Adrenal gland (tissue), 12 donors: Measurements from ENCODE around the gene ZNF652. TPM values are rescaled to one million over a fixed set of nuclear protein-coding genes. Genes with fewer than 3 reads are reported as not detected.

ENCODE experiments used
- DNase-seq, 7 donors: peaks; one replicate each; pipeline ENCODE4 v3.0.0-alpha.2; 2019 to 2020
- H3K27ac ChIP-seq, 5 donors: fragments of 200-600 bp; sonication (generic) in 4 of 5; 1 replicate in 3 of 5; 2 replicates in 2 of 5; pipeline versions ENCODE4 v1.5.1 to v1.8.0; 2016 to 2020; ENCODE audit warnings: mild to moderate bottlenecking in 1 of 5
- H3K27me3 ChIP-seq: fragments of 200-600 bp; 2 replicates; pipeline ENCODE4 v1.8.0; 2021
- H3K36me3 ChIP-seq, 2 donors: fragments of 200-600 bp; replicated peaks in 1 of 2; 1 replicate in 1 of 2; 2 replicates in 1 of 2; pipeline versions ENCODE4 v1.5.1 to v1.8.0; 2018 to 2022
- H3K4me1 ChIP-seq, 2 donors: fragments of 200-600 bp; replicated peaks in 1 of 2; 1 replicate in 1 of 2; 2 replicates in 1 of 2; pipeline versions ENCODE4 v1.5.1 to v1.8.0; 2018 to 2021
- H3K4me3 ChIP-seq, 4 donors: fragments of 200-600 bp; sonication (generic) in 3 of 4; one replicate each; pipeline ENCODE4 v1.5.1; 2016 to 2018
- H3K9me3 ChIP-seq, 3 donors: fragments of 200-600 bp; sonication (generic) in 1 of 3; replicated peaks in 1 of 3; 1 replicate in 2 of 3; 2 replicates in 1 of 3; pipeline versions ENCODE4 v1.5.1 to v1.8.0; 2016 to 2021
- CTCF ChIP-seq, 6 experiments: fragments of 450-650 bp in 4 of 6; fragments of 200-600 bp in 2 of 6; sonication (generic) in 1 of 6; IDR thresholded peaks; 1 replicate in 5 of 6; 2 replicates in 1 of 6; pipeline versions ENCODE4 v1.5.1 to v1.8.0; 2016 to 2021; ENCODE audit warnings: antibody characterized with exemption in 6 of 6, mild to moderate bottlenecking in 2 of 6, moderate library complexity in 1 of 6
- POLR2A ChIP-seq, 2 donors: fragments of 450-650 bp; IDR thresholded peaks; one replicate each; pipeline ENCODE4 v1.6.1; 2017; ENCODE audit warnings: antibody characterized with exemption in 2 of 2, mild to moderate bottlenecking in 2 of 2, moderate library complexity in 1 of 2
- WGBS, 4 donors: extraction: QIAGEN DNeasy Blood & Tissue Kit in 2 of 4; methylation state at CpG; one replicate each; pipeline versions ENCODE4 v1.1.5 to v1.1.7; 2013 to 2017; 5-methylcytosine and 5-hydroxymethylcytosine counted together
- intact Hi-C, 2 donors: fragments of 100-400 bp; cut with DNase I; formaldehyde crosslinking; loops; one replicate each; pipeline versions ENCODE4 v1.14.1 to v1.15.0; 2022 to 2023
- polyA plus RNA-seq, 3 donors: library from polyadenylated mRNA; stranded (reverse); fragments of 200-250 nt in 2 of 3; fragments of 350-450 nt in 1 of 3; fragmentation: Illumina TruSeq in 1 of 3; extraction: RNeasy Lipid Tissue Mini Kit (QIAGEN cat#74804) in 1 of 3; gene quantifications; one replicate each; pipeline ENCODE4 v1.2.3, GENCODE V29; 2013 to 2014
- total RNA-seq, 9 donors: library from RNA; depleted of rRNA in 4 of 9; stranded (reverse); fragments of >200 nt in 4 of 9; fragments of 120-200 nt in 1 of 9; fragmentation: NEBNext Ultra II Directional in 1 of 9; extraction: Animal tissue kit (Norgen Biotek cat#: 25700) in 1 of 9; gene quantifications; one replicate each; pipeline versions ENCODE4 v1.1.0 to v1.2.4, GENCODE V29; 2013 to 2023
- donor health status: healthy with polysubstance abuse.
- donor health status: Bipolar disorder and iron deficiency.
- donor health status: DM: yes; HTN: yes; CAD: no.
- donor health status: DM: no; HTN: no; CAD: no.
- donor health status: DM: no; HTN: no; CAD: no.
- donor health status: DM: yes; HTN: yes; CAD: no.

ZNF652 gene
- total and polyA plus RNA-seq, 12 donors = 22.7 to 58.7 (median 48.1) TPM

DNA sequence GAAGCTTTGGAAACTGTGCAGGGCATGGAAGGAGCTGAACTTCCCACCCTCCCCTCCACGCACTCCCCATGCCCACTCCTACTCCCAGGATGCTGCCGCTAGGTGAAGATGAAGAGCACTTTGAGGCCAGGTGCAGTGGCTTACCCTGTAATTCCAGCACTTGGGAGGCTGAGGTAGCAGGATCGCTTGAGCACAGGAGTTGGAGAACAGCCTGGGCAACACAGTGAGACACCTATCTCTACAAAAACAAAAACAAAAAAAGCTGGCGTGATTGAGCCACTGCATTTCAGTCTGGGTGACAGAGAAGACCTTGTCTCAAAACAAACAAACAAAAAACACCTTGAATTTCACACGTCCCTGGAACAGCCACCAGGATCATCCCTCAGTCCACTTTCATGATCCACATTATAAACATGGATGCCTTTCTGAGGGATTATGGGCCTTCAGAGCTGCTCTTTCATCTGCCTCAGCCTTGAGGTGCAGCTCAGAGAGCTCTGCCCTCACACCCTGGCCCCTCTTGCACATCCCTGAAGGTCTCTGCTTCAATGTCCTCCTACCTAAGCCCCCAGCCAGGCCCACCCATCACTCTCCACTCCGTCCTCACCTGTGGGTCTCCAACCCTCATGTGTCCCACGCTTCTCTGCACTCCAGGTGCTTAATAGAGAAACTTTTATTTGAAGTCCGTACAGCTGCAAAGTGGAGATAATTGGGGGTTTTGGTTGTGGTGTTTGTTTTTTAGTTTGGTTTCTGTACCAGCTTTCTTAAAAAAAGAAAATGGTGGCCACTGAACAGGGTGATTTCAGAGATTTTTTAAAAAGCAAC lies 26.9 kb upstream of the ZNF652 start:
- TF ChIP-seq CTCF (IDR thresholded peaks at IDR 0.05) (no peak), POLR2A (IDR thresholded peaks at IDR 0.05) (no peak)
- no peak overlapping the region for H3K27ac ChIP-seq
- WGBS, 4 donors = 87 to 94% (median 92%) methylated on average over 8 of the region's 8 CpGs

DNA sequence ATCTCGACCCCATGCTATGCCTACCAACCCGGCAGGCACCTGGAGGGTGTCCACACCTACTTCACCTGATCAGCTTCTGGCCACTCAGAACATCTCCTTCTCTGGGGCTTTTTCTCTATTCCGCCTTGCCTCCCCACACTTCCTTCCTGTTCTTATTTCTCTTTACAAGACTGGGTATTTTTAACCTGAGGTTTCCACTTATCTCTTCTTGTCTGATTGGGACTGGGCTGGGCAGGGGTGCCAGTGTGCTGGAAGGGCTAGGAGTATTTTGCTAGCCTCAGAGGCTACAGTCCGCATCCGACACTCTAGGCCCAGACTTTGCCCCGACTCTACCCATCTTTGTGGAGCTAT lies 26.2 kb upstream of the ZNF652 start:
- H3K36me3 ChIP-seq = no peaks in the 10 kb centered on the region
- 73 to 95% (median 81%) methylated on average over 6 of the region's 6 CpGs for WGBS, 4 donors
- H3K4me1 ChIP-seq = peaks cover 0 to 24% of the 10 kb centered on the region in 2 donors
- TF ChIP-seq POLR2A (IDR thresholded peaks at IDR 0.05) = no peak
- TF ChIP-seq CTCF (IDR thresholded peaks at IDR 0.05) = no peak
- H3K4me3 ChIP-seq = no peak overlapping the region
- intact Hi-C loops = no loop called here
- no peaks in the 10 kb centered on the region for H3K9me3 ChIP-seq
- H3K27ac ChIP-seq = no peak overlapping the region
- no peak for DNase-seq
- no peaks in the 10 kb centered on the region for H3K27me3 ChIP-seq

More for the DNA sequence above, 26.9 kb upstream of the ZNF652 start:
- Histone ChIP-seq H3K27me3 (no peaks in the 10 kb centered on the region), H3K36me3 (no peaks in the 10 kb centered on the region), H3K4me3 (no peak overlapping the region), H3K9me3 (no peaks in the 10 kb centered on the region), H3K4me1 (peaks cover 0 to 24% of the 10 kb centered on the region in 2 donors)
- no peak for DNase-seq
- intact Hi-C loops = no loop called here

DNA sequence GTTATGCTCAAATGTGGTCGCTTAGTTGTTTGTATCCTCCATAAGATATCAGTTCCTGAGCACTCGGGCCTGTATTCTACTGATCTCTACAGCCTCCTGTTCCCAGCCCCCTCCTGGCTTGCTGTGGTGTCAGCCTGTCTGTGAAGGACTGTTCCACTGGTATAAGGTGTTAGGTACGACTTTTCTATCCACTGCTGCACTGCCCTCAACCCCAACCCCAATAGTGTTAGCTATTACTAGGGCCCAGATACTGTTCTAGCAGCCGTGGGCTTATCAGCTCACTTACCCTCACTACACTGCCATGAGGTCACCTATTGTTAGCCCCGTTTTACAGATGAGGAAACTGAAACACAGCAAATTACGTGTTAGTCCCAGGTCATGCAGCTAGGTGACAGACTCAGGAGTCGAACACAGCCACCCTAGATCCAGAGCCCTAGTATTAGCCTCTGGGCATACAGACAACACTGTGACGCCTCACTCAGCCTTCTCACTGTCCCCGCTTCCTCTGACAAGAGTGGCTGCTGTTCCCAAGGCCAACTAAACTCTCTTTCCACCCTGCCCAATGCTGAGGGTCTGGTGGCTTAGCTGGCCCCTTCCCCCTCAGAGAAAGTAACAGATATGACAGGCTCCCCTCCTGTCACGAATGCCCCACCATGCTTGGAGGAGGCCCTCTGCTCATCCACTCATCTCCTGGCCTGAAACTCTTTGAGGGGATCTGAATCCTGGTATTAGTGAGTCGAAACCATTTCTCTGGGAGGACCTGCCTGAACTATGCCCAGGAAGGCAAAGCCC lies 25.6 kb upstream of the ZNF652 start:
- Histone ChIP-seq H3K9me3 (no peaks in the 10 kb centered on the region), H3K27ac (no peak overlapping the region), H3K27me3 (no peaks in the 10 kb centered on the region), H3K36me3 (no peaks in the 10 kb centered on the region), H3K4me1 (peaks cover 0 to 24% of the 10 kb centered on the region in 2 donors), H3K4me3 (no peak overlapping the region)
- DNase-seq = no peak
- intact Hi-C loops = no loop called here
- WGBS, 4 donors = 84 to 90% (median 85%) methylated on average over 11 of the region's 11 CpGs
- TF ChIP-seq POLR2A (IDR thresholded peaks at IDR 0.05) (no peak), CTCF (IDR thresholded peaks at IDR 0.05) (no peak)

DNA sequence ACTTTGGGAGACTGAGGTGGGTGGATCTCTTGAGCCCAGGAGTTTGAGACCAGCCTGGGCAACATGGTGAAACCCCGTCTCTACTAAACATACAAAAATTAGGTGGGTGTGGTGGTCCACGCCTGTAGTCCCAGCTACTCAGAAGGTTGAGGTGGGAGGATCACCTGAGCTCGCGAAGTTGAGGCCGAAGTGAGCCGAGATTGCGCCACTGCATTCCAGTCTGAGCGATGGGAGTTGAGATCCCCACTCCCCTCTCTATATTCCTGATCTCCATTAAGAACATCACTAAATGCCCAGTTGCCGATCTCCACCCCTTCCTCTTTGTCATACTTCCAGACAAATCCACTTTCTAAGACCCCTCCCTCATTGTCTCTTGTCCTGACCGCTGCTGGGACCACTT lies 24.3 kb upstream of the ZNF652 start:
- TF ChIP-seq CTCF (IDR thresholded peaks at IDR 0.05) = no peak
- no peak for TF ChIP-seq POLR2A (IDR thresholded peaks at IDR 0.05)
- 87 to 94% (median 92%) methylated on average over 10 of the region's 10 CpGs for WGBS, 4 donors
- no peak overlapping the region for H3K27ac ChIP-seq
- intact Hi-C loops = no loop called here
- no peaks in the 10 kb centered on the region for H3K27me3 ChIP-seq
- H3K4me1 ChIP-seq = peaks cover 0 to 21% of the 10 kb centered on the region in 2 donors
- no peak for DNase-seq
- H3K9me3 ChIP-seq = no peaks in the 10 kb centered on the region
- no peaks in the 10 kb centered on the region for H3K36me3 ChIP-seq
- no peak overlapping the region for H3K4me3 ChIP-seq
